Activated T-cell treated with anti-CD3 and anti-CD28 coated beads, Interleukin-2, amount 50 U/mL, for 1 hour (primary cell): Measurements from ENCODE around the gene UBXN11.

Source experiments
- DNase-seq: peaks from one replicate; pipeline ENCODE4 v3.0.0-alpha.2; 2020

UBXN11 gene

GRCh38 chr1:26283871-26284596, 22.4 kb downstream of the UBXN11 start:
- DNase-seq, result peak; percentile 51

GRCh38 chr1:26283279-26283853, 23.1 kb downstream of the UBXN11 start:
- DNase-seq, result peak; percentile 30

GRCh38 chr1:26282401-26282918, 24.0 kb downstream of the UBXN11 start:
- peak; percentile 44 for DNase-seq

GRCh38 chr1:26281971-26282370, 24.5 kb downstream of the UBXN11 start:
- peak; percentile 45 for DNase-seq

GRCh38 chr1:26281091-26281958, 25.1 kb downstream of the UBXN11 start:
- DNase-seq, result peak; percentile 55

GRCh38 chr1:26280333-26281042, 25.9 kb downstream of the UBXN11 start:
- no peak for DNase-seq

GRCh38 chr1:26279456-26280332, 26.7 kb downstream of the UBXN11 start, which contains the start of gene SH3BGRL3:
Gene SH3BGRL3 (plus strand): TSS chr1:26280086. CDS start chr1:26280156, 70 bp downstream.
- DNase-seq, result peak; percentile 88

- DNase-seq, result peak; percentile 43
Measured at GRCh38 chr1:26278724-26279455, 27.5 kb downstream of the UBXN11 start.

- no peak for DNase-seq
Measured at GRCh38 chr1:26278303-26278702, 28.1 kb downstream of the UBXN11 start.

- no peak for DNase-seq
Measured at GRCh38 chr1:26277719-26278118, 28.7 kb downstream of the UBXN11 start.

GRCh38 chr1:26277261-26277661, 29.2 kb downstream of the UBXN11 start:
- no peak for DNase-seq

GRCh38 chr1:26276432-26276838, 30.0 kb downstream of the UBXN11 start:
- no peak for DNase-seq

- DNase-seq, result peak; percentile 82
Measured at GRCh38 chr1:26275580-26276431, 30.6 kb downstream of the UBXN11 start.

- DNase-seq, result no peak
Measured at GRCh38 chr1:26274801-26275425, 31.5 kb downstream of the UBXN11 start.

GRCh38 chr1:26269198-26269550, 37.3 kb downstream of the UBXN11 start:
- no peak for DNase-seq

GRCh38 chr1:26268290-26269197, 37.9 kb downstream of the UBXN11 start:
- DNase-seq, result no peak

- no peak for DNase-seq
Measured at GRCh38 chr1:26265405-26265804, 41.0 kb downstream of the UBXN11 start.

- DNase-seq, result no peak
Measured at GRCh38 chr1:26263212-26263611, 43.2 kb downstream of the UBXN11 start.
